Colonic mucosa (tissue), 4 donors: ENCODE results near the gene CAPN10. TPM values are rescaled to one million over a fixed set of nuclear protein-coding genes. Genes with fewer than 3 reads are reported as not detected.

Experiments
- DNase-seq: peaks from one replicate; pipeline ENCODE4 v3.0.0-alpha.2; 2020
- H3K27ac ChIP-seq: fragments of 200-600 bp; one replicate; pipeline ENCODE4 v1.8.0; 2021
- H3K27me3 ChIP-seq: fragments of 200-600 bp; one replicate; pipeline ENCODE4 v1.8.0; 2021
- H3K36me3 ChIP-seq: fragments of 200-600 bp; one replicate; pipeline ENCODE4 v1.8.0; 2021
- H3K4me1 ChIP-seq: fragments of 200-600 bp; one replicate; pipeline ENCODE4 v1.8.0; 2021; ENCODE audit warnings: mild to moderate bottlenecking
- H3K4me3 ChIP-seq: fragments of 200-600 bp; one replicate; pipeline ENCODE4 v1.8.0; 2021
- H3K9ac ChIP-seq, 2 donors: one replicate each; pipeline ENCODE4 v1.7.0; 2013; ENCODE audit warnings: control low read depth in 2 of 2, low read depth in 2 of 2, low read length in 2 of 2
- H3K9me3 ChIP-seq: fragments of 200-600 bp; one replicate; pipeline ENCODE4 v1.8.0; 2021
- intact Hi-C: fragments of 100-400 bp; cut with DNase I; formaldehyde crosslinking; loops from one replicate; pipeline ENCODE4 v1.14.1; 2022
- total RNA-seq, 2 donors: library from RNA; stranded (reverse); fragmentation: NEBNext Ultra II Directional in 1 of 2; extraction: Animal tissue kit (Norgen Biotek cat#: 25700) in 1 of 2; gene quantifications; one replicate each; pipeline ENCODE4 v1.2.1, GENCODE V29; 2021
- TF ChIP-seq, protein P1 (sequence below): fragments of 200-600 bp; IDR thresholded peaks from one replicate; pipeline ENCODE4 v1.8.0; 2022; ENCODE audit warnings: antibody characterized with exemption, mild to moderate bottlenecking
- donor health status: healthy.
- donor health status: DM: no; HTN: no; CAD: no.
- donor health status: DM: no; HTN: no; CAD: no.

The CAPN10 gene
- total RNA-seq, 2 donors from 2014 or later = 29.1 to 47.8 TPM

DNA sequence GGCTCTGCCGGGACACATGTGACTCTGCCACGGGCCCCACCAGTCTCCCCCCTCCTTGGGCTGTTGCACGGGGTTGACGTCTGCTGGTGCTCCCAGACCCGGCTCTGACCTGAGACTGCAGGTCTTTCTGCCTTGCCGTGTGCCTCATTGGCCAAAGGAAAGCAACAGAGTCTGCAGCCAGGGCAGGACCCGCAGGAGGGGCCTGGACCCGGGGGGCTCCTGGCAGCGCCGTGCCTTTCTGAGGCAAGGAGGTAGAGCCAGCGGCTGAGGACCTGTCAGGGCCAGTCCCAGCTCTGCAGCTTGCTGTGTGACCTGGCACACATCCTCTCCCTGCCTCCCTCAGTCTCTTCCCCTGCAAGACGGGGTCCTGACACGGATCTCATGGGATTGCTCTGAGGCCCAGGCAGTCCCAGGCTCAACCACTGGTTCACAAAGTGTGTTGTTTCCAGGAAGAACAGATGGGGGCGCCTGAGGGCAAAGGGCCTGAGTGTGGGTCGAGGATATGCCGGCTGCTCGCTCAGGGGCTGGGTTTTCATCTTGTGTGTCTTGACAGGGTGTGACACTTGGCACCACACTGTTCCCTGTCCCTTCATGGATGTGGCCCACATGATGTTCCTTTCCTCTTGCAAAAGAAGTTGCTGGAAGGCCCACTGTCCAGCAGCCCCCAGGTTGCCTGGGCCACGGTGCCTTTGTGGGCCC lies 9.0 kb downstream of the CAPN10 start:
- Histone ChIP-seq H3K27ac (no peak overlapping the region), H3K36me3 (peaks cover 6% of the 10 kb centered on the region)
- peak; percentile 55 for DNase-seq

DNA sequence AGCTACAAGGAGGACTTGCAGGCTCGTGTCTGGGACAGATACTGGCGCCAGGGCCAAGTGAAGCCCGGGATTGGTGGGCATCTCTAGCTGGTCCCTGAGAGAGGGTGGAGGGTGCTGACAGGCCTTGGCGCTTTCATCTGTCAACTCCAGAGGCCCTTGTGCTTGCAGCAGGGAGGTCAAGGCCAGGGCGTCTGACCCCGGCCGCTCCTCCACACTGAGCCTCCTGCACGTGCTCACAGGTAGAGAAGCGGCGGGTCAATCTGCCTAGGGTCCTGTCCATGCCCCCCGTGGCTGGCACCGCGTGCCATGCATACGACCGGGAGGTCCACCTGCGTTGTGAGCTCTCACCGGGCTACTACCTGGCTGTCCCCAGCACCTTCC lies 9.5 kb downstream of the CAPN10 start:
- no peaks in the 10 kb centered on the region for H3K4me1 ChIP-seq
- intact Hi-C loops = no loop called here
- no peaks in the 10 kb centered on the region for H3K9me3 ChIP-seq
- DNase-seq = no peak
- H3K36me3 ChIP-seq = peaks cover 6% of the 10 kb centered on the region
- H3K9ac ChIP-seq = no peak overlapping the region
- no peak overlapping the region for H3K4me3 ChIP-seq
- H3K27ac ChIP-seq = no peak overlapping the region
- TF ChIP-seq, protein P1, sequence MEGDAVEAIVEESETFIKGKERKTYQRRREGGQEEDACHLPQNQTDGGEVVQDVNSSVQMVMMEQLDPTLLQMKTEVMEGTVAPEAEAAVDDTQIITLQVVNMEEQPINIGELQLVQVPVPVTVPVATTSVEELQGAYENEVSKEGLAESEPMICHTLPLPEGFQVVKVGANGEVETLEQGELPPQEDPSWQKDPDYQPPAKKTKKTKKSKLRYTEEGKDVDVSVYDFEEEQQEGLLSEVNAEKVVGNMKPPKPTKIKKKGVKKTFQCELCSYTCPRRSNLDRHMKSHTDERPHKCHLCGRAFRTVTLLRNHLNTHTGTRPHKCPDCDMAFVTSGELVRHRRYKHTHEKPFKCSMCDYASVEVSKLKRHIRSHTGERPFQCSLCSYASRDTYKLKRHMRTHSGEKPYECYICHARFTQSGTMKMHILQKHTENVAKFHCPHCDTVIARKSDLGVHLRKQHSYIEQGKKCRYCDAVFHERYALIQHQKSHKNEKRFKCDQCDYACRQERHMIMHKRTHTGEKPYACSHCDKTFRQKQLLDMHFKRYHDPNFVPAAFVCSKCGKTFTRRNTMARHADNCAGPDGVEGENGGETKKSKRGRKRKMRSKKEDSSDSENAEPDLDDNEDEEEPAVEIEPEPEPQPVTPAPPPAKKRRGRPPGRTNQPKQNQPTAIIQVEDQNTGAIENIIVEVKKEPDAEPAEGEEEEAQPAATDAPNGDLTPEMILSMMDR = no peak
- H3K27me3 ChIP-seq = no peaks in the 10 kb centered on the region

More for the DNA sequence above, 9.0 kb downstream of the CAPN10 start:
- Histone ChIP-seq H3K9ac (no peak overlapping the region), H3K27me3 (no peaks in the 10 kb centered on the region), H3K4me3 (no peak overlapping the region), H3K4me1 (no peaks in the 10 kb centered on the region), H3K9me3 (no peaks in the 10 kb centered on the region)
- TF ChIP-seq, protein P1 = no peak
- intact Hi-C loops = no loop called here

DNA sequence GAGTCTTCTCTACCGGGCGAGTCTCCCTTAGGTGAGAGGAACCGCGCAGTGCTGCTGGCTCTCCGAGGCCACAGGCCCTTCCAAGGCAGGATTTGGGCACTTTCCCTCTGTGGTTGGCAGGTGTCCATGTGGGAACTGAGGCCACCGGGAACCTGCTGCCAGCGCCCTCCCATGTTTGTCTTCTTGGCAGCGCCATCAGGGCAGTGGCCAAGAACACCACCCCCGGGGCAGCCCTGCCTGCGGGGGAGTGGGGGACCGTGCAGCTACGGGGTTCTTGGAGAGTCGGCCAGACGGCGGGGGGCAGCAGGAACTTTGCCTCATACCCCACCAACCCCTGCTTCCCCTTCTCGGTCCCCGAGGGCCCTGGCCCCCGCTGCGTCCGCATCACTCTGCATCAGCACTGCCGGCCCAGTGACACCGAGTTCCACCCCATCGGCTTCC lies 10.0 kb downstream of the CAPN10 start:
- H3K4me1 ChIP-seq = no peaks in the 10 kb centered on the region
- peaks cover 6% of the 10 kb centered on the region for H3K36me3 ChIP-seq
- no peaks in the 10 kb centered on the region for H3K9me3 ChIP-seq
- no peak overlapping the region for H3K9ac ChIP-seq
- intact Hi-C loops = no loop called here
- no peak for DNase-seq
- H3K27ac ChIP-seq = no peak overlapping the region
- H3K27me3 ChIP-seq = no peaks in the 10 kb centered on the region
- H3K4me3 ChIP-seq = no peak overlapping the region
- TF ChIP-seq, protein P1 = no peak

DNA sequence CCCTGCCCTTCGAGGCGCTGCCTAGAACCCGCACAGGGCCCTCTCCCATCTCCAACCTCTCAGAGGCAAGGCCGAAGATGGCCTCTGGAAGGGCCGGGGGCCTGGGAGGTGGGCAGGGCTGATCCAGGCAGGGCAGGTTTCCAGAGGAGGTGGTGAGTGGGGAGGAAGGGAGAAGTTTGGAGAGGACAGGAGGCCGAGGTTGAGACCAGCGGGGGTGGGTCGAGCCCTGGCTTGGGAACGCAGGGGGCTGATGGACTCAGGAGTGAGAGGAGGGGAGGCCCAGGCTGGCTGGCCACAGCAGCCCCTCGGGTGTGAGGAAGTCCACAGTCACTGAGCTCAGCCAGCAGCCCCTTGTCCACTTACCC lies 10.5 kb downstream of the CAPN10 start:
- Histone ChIP-seq H3K36me3 (peaks cover 4% of the 10 kb centered on the region), H3K9ac (no peak overlapping the region), H3K9me3 (no peaks in the 10 kb centered on the region), H3K4me3 (no peak overlapping the region), H3K27ac (no peak overlapping the region), H3K27me3 (no peaks in the 10 kb centered on the region), H3K4me1 (no peaks in the 10 kb centered on the region)
- intact Hi-C loops = no loop called here
- TF ChIP-seq, protein P1 = no peak
- DNase-seq = no peak

DNA sequence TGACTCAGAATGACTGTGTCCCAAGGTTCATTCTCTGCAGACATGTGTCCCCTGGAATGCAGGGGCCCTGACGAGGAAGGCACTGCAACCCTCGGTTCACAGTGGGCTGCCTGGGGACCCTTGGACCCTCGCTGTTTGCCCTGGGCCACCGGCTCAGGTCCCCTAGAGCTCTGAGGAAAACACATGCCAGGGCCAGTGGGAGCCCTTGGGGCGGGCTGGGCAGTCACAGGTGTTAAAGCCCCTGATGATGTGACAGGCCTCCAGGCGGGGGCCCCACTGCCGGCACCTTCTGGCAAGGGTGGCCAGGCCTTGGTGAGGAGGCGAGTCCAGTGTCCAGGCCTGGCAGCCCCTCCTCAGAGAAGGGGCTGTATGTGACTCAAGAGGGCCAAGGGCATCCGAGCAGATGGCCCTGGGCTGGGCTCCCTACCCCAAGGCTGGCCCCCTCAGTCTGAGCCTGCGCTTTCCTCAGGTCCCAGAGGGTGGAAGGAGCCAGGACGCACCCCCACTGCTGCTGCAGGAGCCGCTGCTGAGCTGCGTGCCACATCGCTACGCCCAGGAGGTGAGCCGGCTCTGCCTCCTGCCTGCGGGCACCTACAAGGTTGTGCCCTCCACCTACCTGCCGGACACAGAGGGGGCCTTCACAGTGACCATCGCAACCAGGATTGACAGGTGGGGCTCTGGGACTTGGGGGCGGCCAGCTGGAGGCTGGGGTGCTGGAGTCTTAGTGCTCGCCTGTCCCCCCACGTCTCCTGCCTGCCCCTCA lies 11.1 kb downstream of the CAPN10 start:
- TF ChIP-seq, protein P1 = no peak
- intact Hi-C loops = no loop called here
- DNase-seq = no peak
- H3K9ac ChIP-seq = no peak overlapping the region
- no peaks in the 10 kb centered on the region for H3K9me3 ChIP-seq
- no peaks in the 10 kb centered on the region for H3K4me1 ChIP-seq
- H3K4me3 ChIP-seq = no peak overlapping the region
- no peaks in the 10 kb centered on the region for H3K36me3 ChIP-seq
- H3K27ac ChIP-seq = no peak overlapping the region
- no peaks in the 10 kb centered on the region for H3K27me3 ChIP-seq
